ENCODE data around the gene CHD9.

The CHD9 gene

GRCh38 chr16:53097190-53097589 is 42.4 kb downstream of the CHD9 start:
- DNase-seq, result no peak

GRCh38 chr16:53098526-53099317 is 43.9 kb downstream of the CHD9 start:
- DNase-seq, result peak; percentile 96

- peak; percentile 95 for DNase-seq
Observed at GRCh38 chr16:53099318-53100130, 44.7 kb downstream of the CHD9 start.

GRCh38 chr16:53100131-53100748 is 45.4 kb downstream of the CHD9 start:
- no peak for DNase-seq

GRCh38 chr16:53100889-53101288 is 46.1 kb downstream of the CHD9 start:
- no peak for DNase-seq

- no peak for DNase-seq
Observed at GRCh38 chr16:53103811-53104210, 49.0 kb downstream of the CHD9 start.

- no peak for DNase-seq
Observed at GRCh38 chr16:53105565-53105964, 50.8 kb downstream of the CHD9 start.

- DNase-seq, result no peak
Observed at GRCh38 chr16:53111078-53111791, 56.4 kb downstream of the CHD9 start.

GRCh38 chr16:53112015-53112414 is 57.2 kb downstream of the CHD9 start:
- DNase-seq, result no peak

- DNase-seq, result no peak
Observed at GRCh38 chr16:53115047-53115446, 60.3 kb downstream of the CHD9 start.

- no peak for DNase-seq
Observed at GRCh38 chr16:53115773-53116172, 61.0 kb downstream of the CHD9 start.

- DNase-seq, result no peak
Observed at GRCh38 chr16:53121043-53121620, 66.3 kb downstream of the CHD9 start.

GRCh38 chr16:53121661-53122060 is 66.9 kb downstream of the CHD9 start:
- no peak for DNase-seq

GRCh38 chr16:53123747-53124146 is 69.0 kb downstream of the CHD9 start:
- no peak for DNase-seq

GRCh38 chr16:53126390-53126789 is 71.6 kb downstream of the CHD9 start:
- DNase-seq, result no peak

GRCh38 chr16:53129281-53130158 is 74.7 kb downstream of the CHD9 start:
- peak; percentile 52 for DNase-seq

- peak; percentile 98 for DNase-seq
Observed at GRCh38 chr16:53130159-53131049, 75.6 kb downstream of the CHD9 start.

- DNase-seq, result no peak
Observed at GRCh38 chr16:53131050-53131362, 76.2 kb downstream of the CHD9 start.

- DNase-seq, result peak; percentile 69
Observed at GRCh38 chr16:53131363-53132071, 76.7 kb downstream of the CHD9 start.

GRCh38 chr16:53132406-53132805 is 77.6 kb downstream of the CHD9 start:
- no peak for DNase-seq
